Measurements from ENCODE around the gene ATP12A.
"Not testable (repeated sequence)": the region's sequence is repeated elsewhere in the genome, so short reads cannot be mapped to it uniquely, and the experiment has no call there.

ATP12A gene

DNA sequence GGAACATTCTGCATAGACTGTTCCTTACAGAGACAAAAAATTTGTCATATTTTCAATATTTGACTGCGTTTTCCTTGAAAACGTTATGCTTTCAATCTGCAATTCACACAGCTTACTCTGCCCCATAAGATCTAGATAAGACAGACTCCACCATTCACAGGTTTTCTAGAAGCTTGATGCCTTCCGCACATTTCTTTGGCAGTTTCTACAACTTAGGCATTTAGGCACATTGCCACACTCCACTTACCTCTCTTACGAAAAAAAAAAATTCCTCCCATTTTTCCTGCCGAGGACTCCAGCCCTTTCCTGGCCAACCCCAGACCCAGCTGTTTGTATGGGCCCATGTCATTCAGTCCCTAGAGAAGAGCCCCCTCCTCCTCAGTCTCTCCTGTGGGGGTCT lies 11.2 kb downstream of the ATP12A start:
- no peak for DNase-seq

DNA sequence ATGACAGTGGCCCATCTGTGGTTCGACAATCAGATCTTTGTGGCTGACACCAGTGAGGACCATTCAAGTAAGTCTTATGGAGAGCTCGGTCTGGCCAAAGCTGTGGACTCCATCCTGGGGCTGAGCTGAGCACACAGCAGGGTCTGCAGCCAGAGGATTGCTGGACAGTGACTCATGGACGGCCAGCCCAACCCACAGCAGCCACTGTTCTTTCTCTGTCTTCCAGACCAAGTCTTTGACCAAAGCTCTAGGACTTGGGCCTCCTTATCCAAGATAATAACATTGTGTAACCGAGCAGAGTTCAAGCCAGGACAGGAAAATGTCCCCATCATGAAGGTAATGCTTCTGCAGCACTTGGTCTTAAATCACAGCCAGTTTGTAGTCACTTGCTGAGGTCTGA lies 12.4 kb downstream of the ATP12A start:
- DNase-seq = no peak

DNA sequence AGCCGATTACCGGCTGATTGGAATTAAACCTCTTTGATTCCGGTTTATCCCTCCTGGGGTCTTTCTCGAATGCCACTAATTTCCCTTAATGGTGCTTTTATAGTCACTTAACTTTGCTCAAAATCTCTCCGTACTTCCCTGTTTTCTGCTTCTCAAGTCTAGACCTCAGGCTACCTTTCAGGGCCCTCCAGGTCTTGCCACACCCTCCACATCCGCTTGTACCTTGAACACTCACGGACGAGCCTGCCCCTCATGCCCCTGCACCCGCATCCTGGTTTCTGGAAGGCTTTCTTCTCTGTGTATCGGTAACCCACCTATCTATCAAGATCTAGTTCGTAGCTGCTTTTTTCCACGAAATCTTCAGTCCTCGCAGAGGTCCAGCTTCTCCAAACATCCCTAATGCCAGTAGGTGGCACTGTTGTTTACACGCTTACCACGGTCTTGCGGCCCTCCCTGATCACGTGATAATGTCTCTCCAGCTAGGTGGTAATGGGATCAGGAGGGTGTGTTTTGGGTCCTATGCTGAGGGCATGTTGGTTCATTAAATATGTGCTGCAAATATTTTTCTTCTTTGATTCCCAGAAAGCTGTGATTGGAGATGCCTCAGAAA lies 13.8 kb downstream of the ATP12A start:
- peak in 3 of 5 donors; percentile 13 to 70 (median 24) for DNase-seq

GRCh38 chr13:24694907-24695306 lies 14.7 kb downstream of the ATP12A start:
- DNase-seq = no peak

GRCh38 chr13:24698686-24699085 lies 18.5 kb downstream of the ATP12A start:
- DNase-seq = no peak

GRCh38 chr13:24699541-24699940 lies 19.3 kb downstream of the ATP12A start:
- DNase-seq = no peak

DNA sequence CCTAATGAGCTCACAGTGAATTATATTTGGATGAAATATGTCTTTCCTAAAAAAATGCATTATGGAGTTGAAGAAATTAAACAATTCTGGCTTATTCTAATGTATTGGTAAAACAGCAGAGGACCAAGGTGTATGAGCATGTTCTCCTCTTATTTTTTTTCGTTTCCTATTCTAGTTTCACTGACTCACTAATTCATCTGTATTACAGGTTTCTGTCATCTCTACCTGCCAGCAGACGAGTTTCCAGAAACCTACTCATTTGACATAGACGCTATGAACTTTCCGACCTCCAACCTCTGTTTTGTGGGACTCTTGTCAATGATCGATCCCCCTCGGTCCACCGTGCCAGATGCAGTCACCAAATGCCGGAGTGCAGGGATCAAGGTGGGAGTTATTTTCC lies 20.3 kb downstream of the ATP12A start:
- DNase-seq = no peak

DNA sequence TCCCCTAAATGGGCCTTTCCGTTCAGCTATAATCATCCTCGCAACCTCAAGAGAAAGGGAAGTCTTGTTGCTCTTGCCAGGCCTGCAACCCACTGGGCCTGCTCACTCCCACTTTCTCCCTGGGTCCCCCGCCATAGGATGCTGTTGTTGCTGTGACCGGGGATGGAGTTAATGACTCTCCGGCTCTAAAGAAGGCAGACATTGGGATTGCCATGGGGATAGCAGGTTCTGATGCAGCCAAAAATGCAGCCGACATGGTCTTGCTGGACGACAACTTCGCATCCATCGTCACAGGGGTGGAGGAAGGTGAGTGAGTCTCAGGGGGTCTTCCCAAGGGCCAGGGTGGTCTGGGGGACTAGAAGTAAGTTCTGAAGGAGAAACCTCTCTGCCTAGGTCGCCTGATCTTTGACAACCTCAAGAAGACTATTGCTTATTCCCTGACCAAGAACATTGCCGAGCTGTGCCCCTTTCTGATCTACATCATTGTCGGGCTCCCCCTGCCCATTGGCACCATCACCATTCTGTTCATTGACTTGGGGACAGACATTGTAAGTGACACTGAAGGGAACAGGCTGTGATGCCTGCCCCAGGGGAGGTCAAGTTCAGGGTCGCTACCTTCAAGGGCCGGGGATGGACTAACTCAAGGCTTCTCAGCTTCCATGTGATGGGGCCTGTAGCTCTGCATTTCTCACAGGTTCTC lies 26.8 kb downstream of the ATP12A start:
- no peak for DNase-seq

DNA sequence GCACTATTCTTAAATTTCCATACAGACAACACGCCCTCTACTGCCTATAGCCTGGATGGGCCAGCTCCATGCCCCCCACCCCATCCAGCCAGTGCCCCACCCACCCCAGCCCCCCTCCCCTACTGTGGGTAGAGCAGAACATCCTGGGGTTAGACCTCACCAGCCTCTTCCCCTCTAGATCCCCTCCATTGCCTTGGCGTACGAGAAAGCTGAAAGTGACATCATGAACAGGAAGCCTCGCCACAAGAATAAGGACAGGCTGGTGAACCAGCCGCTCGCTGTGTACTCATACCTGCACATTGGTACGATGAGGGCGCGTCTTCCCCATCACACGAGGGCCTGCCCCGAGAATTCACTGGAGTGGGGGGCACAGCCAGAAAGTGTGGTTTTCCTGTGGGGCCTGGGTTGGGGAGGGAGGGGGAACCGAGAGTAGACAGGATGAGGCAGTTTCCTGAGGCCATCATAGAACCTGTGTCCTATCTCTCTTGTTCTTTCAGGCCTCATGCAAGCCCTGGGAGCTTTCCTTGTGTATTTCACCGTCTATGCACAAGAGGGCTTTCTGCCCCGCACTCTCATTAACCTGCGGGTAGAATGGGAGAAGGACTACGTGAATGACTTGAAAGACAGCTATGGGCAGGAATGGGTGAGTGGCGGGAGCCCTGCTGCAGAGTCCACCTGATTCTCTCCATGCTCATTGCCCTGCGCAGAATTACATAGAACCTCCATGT lies 29.1 kb downstream of the ATP12A start:
- DNase-seq = peak; percentile 23 to 89 (median 43)

DNA sequence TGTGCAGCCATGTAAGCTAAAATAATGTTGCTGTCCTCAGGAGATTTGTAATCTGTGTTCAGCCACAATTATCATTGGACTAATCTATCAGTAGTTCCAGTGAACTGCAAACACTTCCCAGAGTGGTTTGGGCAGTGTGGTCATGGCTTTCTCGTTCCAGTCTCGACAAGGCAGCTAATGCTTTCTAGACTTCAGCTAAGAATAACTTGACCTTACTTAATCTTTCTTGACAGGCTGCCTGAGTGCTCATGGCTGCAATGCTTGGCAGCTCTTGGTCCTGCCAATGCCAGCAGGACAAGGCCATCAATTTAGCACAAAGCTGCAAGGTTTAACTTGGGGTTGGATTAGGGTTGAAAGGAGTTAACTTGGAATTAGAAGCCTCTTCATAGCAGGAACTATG lies 32.8 kb downstream of the ATP12A start:
- no peak for DNase-seq

DNA sequence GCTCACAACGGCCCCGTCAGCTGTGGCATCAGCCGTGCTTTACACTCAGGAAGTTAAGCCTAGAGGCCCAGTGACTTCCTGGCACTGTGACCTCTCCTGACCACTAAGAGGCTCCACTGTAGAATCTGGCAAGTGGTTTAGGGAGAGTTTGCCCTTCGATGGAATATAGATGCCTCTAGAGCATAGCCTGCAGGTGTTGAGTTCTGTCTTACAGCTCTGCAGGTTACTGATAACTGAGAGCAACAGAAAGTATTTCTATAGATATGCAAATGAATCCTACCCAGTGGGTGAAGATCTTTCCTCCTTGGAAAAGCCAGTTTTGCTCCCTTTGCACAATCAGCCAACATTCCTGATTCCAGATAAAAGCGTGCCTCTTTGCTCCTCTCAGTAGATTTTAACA lies 35.8 kb downstream of the ATP12A start:
- no peak for DNase-seq

GRCh38 chr13:24716446-24716845 lies 36.2 kb downstream of the ATP12A start:
- no peak for DNase-seq

- no peak for DNase-seq
Observed at GRCh38 chr13:24717217-24717616, 37.0 kb downstream of the ATP12A start.

DNA sequence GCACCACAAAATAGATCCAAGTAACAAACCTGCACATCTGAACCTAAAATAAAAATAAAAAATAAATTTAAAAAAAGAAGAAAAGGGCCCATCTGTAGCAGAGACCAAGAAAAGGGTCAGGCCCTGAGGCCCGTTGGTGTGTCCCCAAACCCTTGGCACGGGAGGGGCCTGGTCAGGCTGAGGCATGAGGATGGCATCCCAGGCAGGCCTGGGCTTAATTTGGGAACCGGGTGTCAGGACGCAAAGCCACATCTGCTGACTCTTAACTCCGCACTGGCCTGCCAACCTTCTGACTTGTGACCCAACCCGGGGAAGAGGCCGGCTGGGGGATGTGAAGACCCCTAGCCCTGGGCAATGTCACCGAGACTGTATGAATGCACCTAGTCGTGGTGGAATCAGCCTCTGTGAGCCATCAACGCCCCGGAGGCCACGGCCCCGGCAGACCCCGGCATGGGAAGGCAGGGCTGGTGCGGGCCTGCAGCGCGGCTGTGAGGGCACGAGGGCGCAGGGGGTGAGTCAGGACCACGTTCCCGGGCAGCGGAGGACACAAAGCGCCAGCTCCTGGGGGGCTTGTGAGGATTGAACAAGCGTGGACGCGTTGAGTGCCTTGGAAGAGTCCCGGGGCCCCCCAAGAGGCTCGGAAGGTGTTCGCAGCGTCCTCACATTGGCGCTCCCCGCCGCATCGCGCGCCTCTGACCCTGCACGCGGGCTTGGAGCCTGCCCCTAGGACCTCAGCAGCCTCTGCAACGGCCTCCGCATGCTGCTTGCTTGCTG lies 38.2 kb downstream of the ATP12A start:
- no peak for DNase-seq

DNA sequence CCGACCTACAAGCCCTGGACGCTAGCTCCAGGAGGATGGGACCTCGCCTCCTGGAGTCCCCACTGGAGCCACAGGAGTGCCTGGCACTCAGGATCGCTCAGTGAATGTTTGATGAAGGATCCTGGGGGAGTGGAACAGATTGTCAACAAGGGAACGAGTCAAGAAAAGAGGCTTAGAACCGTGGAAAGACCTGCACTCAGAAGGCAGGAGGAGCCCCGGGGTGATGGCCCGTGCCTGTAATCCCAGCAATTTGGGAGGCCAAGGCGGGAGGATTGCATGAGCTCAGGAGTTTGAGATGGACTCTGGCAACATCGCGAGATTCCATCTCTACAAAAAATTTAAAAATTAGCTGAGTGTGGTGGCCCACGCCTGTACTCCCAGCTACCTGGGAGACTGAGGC lies 38.9 kb downstream of the ATP12A start:
- DNase-seq = no peak

DNA sequence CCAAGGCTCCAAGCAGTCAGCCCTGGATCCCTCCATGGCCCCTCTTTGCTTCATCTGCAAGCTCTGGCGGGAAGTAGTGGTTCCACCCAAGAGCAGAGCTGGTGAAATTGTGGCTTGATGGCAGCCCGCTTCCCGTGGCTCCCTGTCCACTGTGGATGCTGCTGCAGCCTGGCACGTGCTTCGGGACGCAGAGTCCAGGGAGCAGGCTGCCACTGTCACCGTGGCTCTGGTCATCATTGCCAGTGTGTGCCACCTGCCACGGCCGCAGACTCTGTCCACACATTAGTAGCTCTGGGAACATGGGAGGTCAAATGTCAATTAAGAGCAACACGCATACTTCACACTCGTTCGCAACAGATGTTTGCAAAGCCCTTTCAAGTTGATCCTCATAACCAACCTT lies 43.0 kb downstream of the ATP12A start:
- no peak for DNase-seq

- no peak for DNase-seq
Observed at GRCh38 chr13:24724714-24725113, 44.5 kb downstream of the ATP12A start.

DNA sequence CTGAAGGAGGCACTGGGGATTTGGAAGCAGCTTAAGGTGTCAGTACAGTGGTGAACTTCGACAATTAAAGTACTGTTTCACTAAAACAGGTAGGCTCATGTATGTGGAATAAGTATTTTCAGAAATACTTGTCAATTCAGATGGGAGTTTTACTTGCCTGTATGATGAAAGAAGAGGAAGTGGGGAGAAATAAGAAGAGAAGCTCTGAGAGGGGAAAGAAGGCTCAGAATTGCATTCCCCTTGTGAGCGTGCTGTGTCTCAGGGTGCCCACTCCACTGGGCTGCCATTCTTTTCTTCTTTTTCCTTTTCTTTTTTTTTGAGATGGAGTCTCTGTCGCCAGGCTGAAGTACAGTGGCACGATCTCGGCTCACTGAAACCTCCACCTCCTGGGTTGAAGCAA lies 45.2 kb downstream of the ATP12A start:
- no peak for DNase-seq

DNA sequence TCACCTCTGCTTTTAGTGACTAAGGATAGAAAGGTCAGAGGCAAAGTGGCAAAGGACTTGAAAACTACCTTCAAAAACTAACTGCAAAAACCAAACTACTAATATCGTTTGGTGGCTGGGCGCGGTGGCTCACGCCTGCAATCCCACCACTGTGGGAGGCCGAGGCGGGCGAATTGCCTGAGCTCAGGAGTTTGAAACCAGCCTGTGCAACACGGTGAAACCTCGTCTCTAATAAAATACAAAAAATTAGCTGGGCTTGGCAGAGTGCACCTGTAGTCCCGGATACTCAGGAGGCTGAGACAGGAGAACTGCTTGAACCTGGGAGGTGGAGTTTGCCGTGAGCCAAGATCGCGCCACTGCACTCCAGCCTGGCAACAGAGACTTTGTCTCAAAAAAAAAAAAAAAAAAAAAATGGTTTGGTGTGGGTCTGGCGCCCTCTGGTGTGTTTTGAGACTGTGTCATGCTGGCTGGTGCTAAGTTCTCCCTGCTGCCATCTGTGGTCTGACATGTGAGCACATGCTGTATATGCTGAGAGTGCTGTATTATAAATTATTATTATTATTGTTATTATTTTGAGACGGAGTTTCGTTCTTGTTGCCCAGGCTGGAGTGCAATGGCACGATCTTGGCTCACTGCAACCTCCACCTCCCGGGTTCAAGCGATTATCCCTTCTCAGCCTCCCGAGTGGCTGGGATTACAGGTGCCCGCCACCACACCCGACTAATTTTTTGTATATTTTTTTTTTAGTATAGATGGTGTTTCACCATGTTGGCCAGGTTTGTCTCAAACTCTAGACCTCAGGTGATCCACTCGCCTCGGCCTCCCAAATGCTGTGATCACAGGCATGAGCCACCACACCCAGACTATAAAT lies 47.8 kb downstream of the ATP12A start:
- DNase-seq = peak; percentile 49 to 82 (median 63)

GRCh38 chr13:24730873-24731567 lies 50.8 kb downstream of the ATP12A start:
- DNase-seq = not testable (repeated sequence)

DNA sequence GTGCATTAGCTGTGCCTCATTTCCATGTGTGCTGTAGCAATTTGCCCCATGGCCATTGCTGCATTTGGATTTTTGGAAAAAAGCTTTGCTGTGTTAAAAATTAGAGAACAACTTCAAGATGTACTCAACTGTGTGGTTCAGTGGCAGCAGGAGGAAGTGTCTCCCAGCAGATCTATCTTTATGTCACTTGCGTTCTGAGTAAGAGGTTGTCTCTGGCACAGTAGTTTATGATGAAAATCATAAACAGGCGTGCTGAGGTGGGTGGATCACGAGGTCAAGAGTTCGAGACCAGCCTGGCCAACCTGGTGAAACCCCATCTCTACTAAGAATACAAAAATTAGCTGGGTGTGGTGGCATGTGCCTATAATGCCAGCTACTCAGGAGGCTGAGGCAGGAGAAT lies 54.7 kb downstream of the ATP12A start:
- DNase-seq = no peak

GRCh38 chr13:24737042-24737441 lies 56.8 kb downstream of the ATP12A start:
- no peak for DNase-seq

Data from T-helper 1 cell (primary cell).